Measurements from ENCODE around the gene PER3. TPM values are rescaled to one million over a fixed set of nuclear protein-coding genes. Genes with fewer than 3 reads are reported as not detected.

The PER3 gene
- total and polyA plus RNA-seq, 2 of the 8 experiments (the other 6 are each of a cell fraction or from before 2014, with no cell fraction given): 8.3 to 9.3 TPM

DNA sequence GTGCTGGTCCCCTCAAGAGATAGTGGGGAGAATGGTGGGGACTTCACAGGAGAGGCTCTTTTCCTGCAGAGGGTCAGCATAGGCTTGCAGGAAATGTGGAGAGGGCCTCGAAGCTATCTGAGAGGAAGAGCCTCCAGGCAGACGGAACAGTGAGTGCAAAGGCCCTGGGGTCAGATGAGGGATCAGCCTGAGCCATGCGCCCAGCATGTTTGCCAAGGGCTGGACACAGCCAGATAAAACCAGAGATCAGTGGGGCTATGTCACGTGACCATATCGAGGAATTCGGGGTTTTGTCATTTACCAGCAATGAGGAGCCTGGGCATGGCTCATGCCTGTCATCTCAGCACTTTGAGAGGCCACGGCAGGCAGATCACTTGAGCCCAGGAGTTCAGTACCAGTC is 75.3 kb downstream of the PER3 start:
- Histone ChIP-seq H3K4me1 (replicated peaks in 1 of 4; ENCODE audit: control insufficient read depth in 3 of 4, insufficient read depth in 4 of 4, low read length in 3 of 4) (no peaks in the 10 kb centered on the region; a peak in 1 of 7 replicates), H3K18ac (ENCODE audit: extremely low read depth, low read length) (no peak overlapping the region), H3K27ac (ENCODE audit: low read depth, low read length) (no peak overlapping the region), H2BK12ac (ENCODE audit: low read depth, low read length) (no peak overlapping the region), H2BK120ac (replicated peaks; ENCODE audit: low read depth, low read length) (no peak overlapping the region), H3K4me3 (ENCODE audit: extremely low read depth in 1 of 4, insufficient read depth in 2 of 4, low read depth in 3 of 4, low read length in 4 of 4) (no peak overlapping the region), H3K9ac (replicated peaks in 1 of 4; ENCODE audit: extremely low read depth in 1 of 4, low read depth in 3 of 4, low read length in 3 of 4) (no peak overlapping the region), H3K36me3 (ENCODE audit: control insufficient read depth in 2 of 4, insufficient read depth in 4 of 4, low read length in 3 of 4) (no peaks in the 10 kb centered on the region), H3K23ac (ENCODE audit: insufficient read length) (no peak overlapping the region), H2BK5ac (ENCODE audit: low read depth, low read length) (no peak overlapping the region), H2AK5ac (ENCODE audit: low read depth, low read length) (no peak overlapping the region), H2BK15ac (ENCODE audit: low read length) (no peak overlapping the region), H3K23me2 (ENCODE audit: low read depth, low read length) (no peaks in the 10 kb centered on the region), H3K4ac (replicated peaks; ENCODE audit: insufficient read length, low read depth, low read length) (no peak overlapping the region), H2BK20ac (ENCODE audit: low read length) (no peak overlapping the region), H4K8ac (ENCODE audit: extremely low read depth, insufficient read depth, low read length) (no peak overlapping the region), H3K79me1 (ENCODE audit: low read depth, low read length) (no peaks in the 10 kb centered on the region), H3K79me2 (ENCODE audit: control insufficient read depth in 1 of 2, insufficient read depth in 2 of 2, low read length in 2 of 2) (no peaks in the 10 kb centered on the region), H4K20me1 (replicated peaks in 1 of 2; ENCODE audit: control insufficient read depth in 1 of 2, insufficient read depth in 2 of 2, low read length in 2 of 2) (no peaks in the 10 kb centered on the region), H3K27me3 (replicated peaks in 1 of 4; ENCODE audit: control insufficient read depth in 3 of 4, extremely low read depth in 1 of 4, insufficient read depth in 3 of 4, low read length in 3 of 4) (no peaks in the 10 kb centered on the region), H3K14ac (ENCODE audit: insufficient read length) (no peak overlapping the region), H4K5ac (ENCODE audit: insufficient read length, low read depth, low read length) (no peak overlapping the region), H3K9me3 (ENCODE audit: insufficient read depth in 2 of 2, low read depth in 1 of 2, low read length in 1 of 2) (no peaks in the 10 kb centered on the region), H3K4me2 (ENCODE audit: insufficient read depth in 1 of 2, low read depth in 2 of 2, low read length in 2 of 2) (no peak overlapping the region), H3K56ac (replicated peaks; ENCODE audit: insufficient read length, low read depth, low read length) (no peak overlapping the region), H4K91ac (replicated peaks; ENCODE audit: insufficient read length, low read length) (no peak overlapping the region), H2AFZ (ENCODE audit: low read length) (no peak overlapping the region)
- ChIA-PET POLR2A (ENCODE audit: partially characterized antibody) (no interaction called here), CTCF (ENCODE audit: partially characterized antibody) (interaction anchor here (1.2 kb wide), 1 partner anchor 40 kb away, joined by 3 read pairs; no protein-coding TSS in a partner anchor)
- no peak for FAIRE-seq
- WGBS, 2 experiments (ENCODE audit: extremely low coverage in 1 of 2, insufficient coverage in 1 of 2, insufficient read length in 1 of 2, insufficient replicate concordance in 2 of 2, low coverage in 1 of 2, low lambda C conversion rate in 2 of 2, missing lambda C conversion rate in 1 of 2): 79% methylated on average over 7 of the region's 7 CpGs; no CpG with 5 or more reads in 1 of the 2 experiments
- DNase-seq (ENCODE audit: low read depth in 1 of 2, low spot score in 2 of 2): no peak
- TF ChIP-seq EZH2 (IDR thresholded peaks at IDR 0.05; ENCODE audit: low read depth, low read length, severe bottlenecking): no peak
- TF ChIP-seq, protein P1, sequence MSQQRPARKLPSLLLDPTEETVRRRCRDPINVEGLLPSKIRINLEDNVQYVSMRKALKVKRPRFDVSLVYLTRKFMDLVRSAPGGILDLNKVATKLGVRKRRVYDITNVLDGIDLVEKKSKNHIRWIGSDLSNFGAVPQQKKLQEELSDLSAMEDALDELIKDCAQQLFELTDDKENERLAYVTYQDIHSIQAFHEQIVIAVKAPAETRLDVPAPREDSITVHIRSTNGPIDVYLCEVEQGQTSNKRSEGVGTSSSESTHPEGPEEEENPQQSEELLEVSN (IDR thresholded peaks at IDR 0.05): no peak
- no peak for TF ChIP-seq GABPA (IDR thresholded peaks at IDR 0.05; ENCODE audit: borderline replicate concordance, insufficient read depth, low read length)

Data from H1 (cell line).